PC-9 (cell line): ENCODE data around the gene LPAR1.

Experiments used
- EZH2 ChIP-seq: fragments of 200-600 bp; sonication (generic); IDR thresholded peaks from 2 replicates; pipeline ENCODE4 v1.8.0; 2017; ENCODE audit warnings: antibody characterized with exemption, low read depth
- TF ChIP-seq, protein P1 (sequence below): fragments of 200-600 bp; sonication (generic); conservative IDR thresholded peaks from 2 replicates; pipeline ENCODE4 v1.6.1; 2017; ENCODE audit warnings: mixed run types, antibody characterized with exemption, mild to moderate bottlenecking, moderate library complexity

DNA sequence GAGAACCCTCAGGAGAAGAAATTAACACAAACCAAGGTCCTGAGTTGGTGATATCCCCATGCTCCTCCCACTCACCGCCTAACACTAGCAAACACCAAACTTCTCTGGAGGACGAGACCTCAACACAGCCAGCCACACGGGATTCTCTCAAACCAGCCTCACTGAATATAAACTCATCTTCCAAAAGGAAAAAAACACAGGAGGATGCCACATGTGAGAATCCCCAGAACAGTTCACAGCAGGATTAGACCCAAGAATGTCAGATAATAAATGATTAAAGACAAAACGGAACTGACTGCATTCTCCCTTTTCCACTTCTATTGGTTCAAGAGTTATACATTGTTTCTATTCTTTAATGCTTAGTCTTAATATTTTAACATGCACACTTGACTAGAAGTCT lies 89.2 kb downstream of the LPAR1 start:
- TF ChIP-seq, protein P1, sequence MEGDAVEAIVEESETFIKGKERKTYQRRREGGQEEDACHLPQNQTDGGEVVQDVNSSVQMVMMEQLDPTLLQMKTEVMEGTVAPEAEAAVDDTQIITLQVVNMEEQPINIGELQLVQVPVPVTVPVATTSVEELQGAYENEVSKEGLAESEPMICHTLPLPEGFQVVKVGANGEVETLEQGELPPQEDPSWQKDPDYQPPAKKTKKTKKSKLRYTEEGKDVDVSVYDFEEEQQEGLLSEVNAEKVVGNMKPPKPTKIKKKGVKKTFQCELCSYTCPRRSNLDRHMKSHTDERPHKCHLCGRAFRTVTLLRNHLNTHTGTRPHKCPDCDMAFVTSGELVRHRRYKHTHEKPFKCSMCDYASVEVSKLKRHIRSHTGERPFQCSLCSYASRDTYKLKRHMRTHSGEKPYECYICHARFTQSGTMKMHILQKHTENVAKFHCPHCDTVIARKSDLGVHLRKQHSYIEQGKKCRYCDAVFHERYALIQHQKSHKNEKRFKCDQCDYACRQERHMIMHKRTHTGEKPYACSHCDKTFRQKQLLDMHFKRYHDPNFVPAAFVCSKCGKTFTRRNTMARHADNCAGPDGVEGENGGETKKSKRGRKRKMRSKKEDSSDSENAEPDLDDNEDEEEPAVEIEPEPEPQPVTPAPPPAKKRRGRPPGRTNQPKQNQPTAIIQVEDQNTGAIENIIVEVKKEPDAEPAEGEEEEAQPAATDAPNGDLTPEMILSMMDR, result no peak
- TF ChIP-seq EZH2, result no peak
